SJCRH30 (cell line): Measurements from ENCODE around the gene TRIM14. TPM values are rescaled to one million over a fixed set of nuclear protein-coding genes. Genes with fewer than 3 reads are reported as not detected.
A peak's percentile ranks its signal among the peaks of the same experiment; 100 is the strongest.

Source experiments
- DNase-seq, 2 experiments: peaks; one replicate each; pipeline ENCODE4 v3.0.0-alpha.2; 2015 to 2020
- H3K27ac ChIP-seq: fragments of 250-450 bp; sonication (Bioruptor Pico); 2 replicates; pipeline ENCODE4 v1.5.1; 2020; ENCODE audit warnings: mild to moderate bottlenecking, moderate library complexity
- H3K27me3 ChIP-seq: fragments of 250-450 bp; sonication (Bioruptor Pico); 2 replicates; pipeline ENCODE4 v1.5.1; 2020; ENCODE audit warnings: mild to moderate bottlenecking, moderate library complexity
- H3K36me3 ChIP-seq: fragments of 250-450 bp; sonication (Bioruptor Pico); 2 replicates; pipeline ENCODE4 v1.5.1; 2020; ENCODE audit warnings: mild to moderate bottlenecking, moderate library complexity
- H3K4me1 ChIP-seq: fragments of 250-450 bp; sonication (Bioruptor Pico); 2 replicates; pipeline ENCODE4 v1.5.1; 2020; ENCODE audit warnings: mild to moderate bottlenecking, moderate library complexity
- H3K4me3 ChIP-seq: fragments of 250-450 bp; sonication (Bioruptor Pico); 2 replicates; pipeline ENCODE4 v1.5.1; 2020; ENCODE audit warnings: mild to moderate bottlenecking, moderate library complexity
- H3K9me3 ChIP-seq: fragments of 250-450 bp; sonication (Bioruptor Pico); replicated peaks from 2 replicates; pipeline ENCODE4 v1.5.1; 2020; ENCODE audit warnings: mild to moderate bottlenecking, moderate library complexity
- total RNA-seq: library from RNA; depleted of rRNA; stranded (reverse); fragments of >200 nt; shearing (Covaris generic); gene quantifications from 2 replicates; pipeline ENCODE4 v1.2.3, GENCODE V29; 2014

TRIM14 gene
- total RNA-seq, 1 experiment from 2014 or later = 0.22 TPM

GRCh38 chr9:98147582-98147981 lies 28.6 kb upstream of the TRIM14 start:
- Histone ChIP-seq H3K9me3 (no peaks in the 10 kb centered on the region), H3K36me3 (no peaks in the 10 kb centered on the region), H3K27me3 (no peaks in the 10 kb centered on the region), H3K27ac (no peak overlapping the region), H3K4me1 (no peaks in the 10 kb centered on the region), H3K4me3 (no peak overlapping the region)
- DNase-seq = no peak

DNA sequence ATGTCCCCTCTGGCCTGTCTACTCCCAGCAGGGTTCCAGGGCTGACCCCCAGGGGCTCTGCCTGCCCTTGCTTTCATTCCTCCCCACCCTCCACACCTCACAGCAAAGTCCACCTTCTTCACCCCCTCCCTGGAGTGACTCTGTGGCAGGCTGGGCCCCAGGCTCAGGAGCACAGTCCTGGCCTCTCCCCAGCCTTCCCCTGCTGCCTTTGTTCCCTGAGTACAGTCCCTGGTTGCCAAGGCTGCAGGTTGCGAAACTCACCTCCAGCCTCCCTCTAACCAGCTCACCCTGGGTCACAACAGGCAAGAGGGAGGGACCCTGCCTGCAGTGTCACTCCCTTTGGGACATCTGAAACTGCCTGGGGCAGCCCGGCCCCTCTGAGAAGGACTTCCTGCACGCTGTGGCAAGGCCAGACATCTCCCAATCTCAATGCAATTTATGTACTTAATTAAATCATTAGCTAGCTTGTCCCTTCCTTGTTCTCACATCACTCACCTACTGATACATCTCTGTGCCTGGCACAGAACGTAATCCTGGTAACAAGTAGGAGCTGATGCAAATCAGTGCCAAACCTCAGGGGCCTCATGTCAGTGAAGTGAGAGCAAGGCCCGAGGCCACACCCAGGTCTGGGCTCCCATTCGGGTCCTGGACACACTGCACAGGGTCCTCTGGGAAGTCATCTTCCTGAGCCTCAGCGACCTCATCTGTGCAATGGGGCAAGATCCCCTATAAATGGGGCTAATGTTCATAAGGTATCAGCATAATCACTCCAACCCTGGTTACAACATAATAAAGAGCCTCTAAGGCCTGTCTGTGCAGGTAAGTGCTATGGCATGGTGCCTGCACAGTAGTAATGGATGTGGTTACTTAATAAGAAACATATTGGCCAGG lies 27.3 kb upstream of the TRIM14 start:
- Histone ChIP-seq H3K36me3 (no peaks in the 10 kb centered on the region), H3K4me1 (peaks cover 3% of the 10 kb centered on the region; the same call in 1 of the 2 replicates), H3K27ac (no peak overlapping the region), H3K4me3 (no peak overlapping the region), H3K27me3 (no peaks in the 10 kb centered on the region), H3K9me3 (no peaks in the 10 kb centered on the region)
- no peak for DNase-seq

GRCh38 chr9:98144631-98145030 lies 25.6 kb upstream of the TRIM14 start:
- no peak overlapping the region for H3K27ac ChIP-seq
- no peak for DNase-seq

DNA sequence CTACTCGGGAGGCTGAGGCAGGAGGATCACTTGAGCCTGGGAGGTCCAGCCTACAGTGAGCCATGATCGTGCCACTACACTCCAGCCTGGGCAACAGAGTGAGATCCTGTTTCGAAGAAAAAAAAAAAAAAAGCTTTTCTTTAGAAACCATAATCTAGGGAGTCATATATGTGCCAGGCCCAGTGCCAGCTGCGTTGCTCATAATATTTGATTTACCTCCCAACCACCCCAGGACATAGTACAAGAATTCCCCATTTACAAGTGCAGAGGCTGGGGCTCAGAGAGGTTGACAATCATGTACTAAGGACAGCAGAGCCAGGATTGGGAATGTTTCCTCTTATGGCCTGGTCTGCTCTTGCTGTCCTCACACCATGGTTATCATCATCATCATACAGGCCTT lies 25.1 kb upstream of the TRIM14 start:
- DNase-seq = no peak
- no peaks in the 10 kb centered on the region for H3K9me3 ChIP-seq
- H3K27ac ChIP-seq = no peak overlapping the region
- no peaks in the 10 kb centered on the region for H3K27me3 ChIP-seq
- no peak overlapping the region for H3K4me3 ChIP-seq
- peaks cover 3% of the 10 kb centered on the region; the same call in 1 of the 2 replicates for H3K4me1 ChIP-seq
- H3K36me3 ChIP-seq = no peaks in the 10 kb centered on the region

More at GRCh38 chr9:98144631-98145030, 25.6 kb upstream of the TRIM14 start:
- Histone ChIP-seq H3K27me3 (no peaks in the 10 kb centered on the region), H3K4me3 (no peak overlapping the region), H3K36me3 (no peaks in the 10 kb centered on the region), H3K9me3 (no peaks in the 10 kb centered on the region), H3K4me1 (peaks cover 3% of the 10 kb centered on the region; the same call in 1 of the 2 replicates)

- Histone ChIP-seq H3K27ac (no peak overlapping the region), H3K9me3 (no peaks in the 10 kb centered on the region), H3K27me3 (no peaks in the 10 kb centered on the region), H3K4me1 (peaks cover 3% of the 10 kb centered on the region; the same call in 1 of the 2 replicates), H3K4me3 (no peak overlapping the region), H3K36me3 (no peaks in the 10 kb centered on the region)
- no peak for DNase-seq
These were observed 24.0 kb upstream of the TRIM14 start for GRCh38 chr9:98142925-98143481.

DNA sequence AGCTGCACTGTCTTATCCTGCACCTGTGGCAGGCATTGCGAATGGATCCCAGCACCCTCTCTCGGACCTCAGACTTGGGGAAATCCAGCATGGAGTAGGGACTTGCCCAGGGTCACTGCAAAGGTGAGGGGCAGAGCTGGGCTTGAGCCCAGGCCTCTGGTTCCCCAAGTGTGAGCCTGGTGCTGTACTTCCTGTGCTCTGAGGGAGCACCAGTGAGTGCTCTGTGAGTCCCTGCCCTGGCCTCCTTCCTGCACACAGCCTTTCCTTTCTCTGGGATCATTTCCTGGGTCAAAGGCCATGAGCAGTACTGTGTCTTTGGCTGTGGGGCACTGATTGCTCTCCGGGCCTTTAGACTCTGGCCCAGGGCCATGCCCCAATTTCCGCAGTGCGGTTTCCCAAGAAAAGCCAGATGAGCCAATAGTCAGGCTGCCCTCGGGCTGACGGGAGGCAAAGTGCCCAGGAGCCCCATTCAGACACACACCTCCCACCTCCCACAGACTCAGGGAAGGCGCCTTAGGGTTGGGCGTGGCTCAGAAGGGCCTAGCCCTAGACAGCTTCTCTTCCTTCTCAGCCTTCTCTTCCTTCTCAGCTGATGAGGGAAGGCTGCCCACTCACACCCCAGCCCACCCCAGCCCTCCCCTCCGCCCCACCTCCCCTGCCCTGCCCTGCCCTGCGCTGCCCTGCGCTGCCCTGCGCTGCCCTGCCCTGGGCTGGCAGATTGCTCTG lies 23.3 kb upstream of the TRIM14 start:
- peaks cover 3% of the 10 kb centered on the region; the same call in 1 of the 2 replicates for H3K4me1 ChIP-seq
- H3K27ac ChIP-seq = no peak overlapping the region
- peak; percentile 27 to 49 for DNase-seq
- no peak overlapping the region for H3K4me3 ChIP-seq
- no peaks in the 10 kb centered on the region for H3K27me3 ChIP-seq
- H3K36me3 ChIP-seq = no peaks in the 10 kb centered on the region
- H3K9me3 ChIP-seq = no peaks in the 10 kb centered on the region

DNA sequence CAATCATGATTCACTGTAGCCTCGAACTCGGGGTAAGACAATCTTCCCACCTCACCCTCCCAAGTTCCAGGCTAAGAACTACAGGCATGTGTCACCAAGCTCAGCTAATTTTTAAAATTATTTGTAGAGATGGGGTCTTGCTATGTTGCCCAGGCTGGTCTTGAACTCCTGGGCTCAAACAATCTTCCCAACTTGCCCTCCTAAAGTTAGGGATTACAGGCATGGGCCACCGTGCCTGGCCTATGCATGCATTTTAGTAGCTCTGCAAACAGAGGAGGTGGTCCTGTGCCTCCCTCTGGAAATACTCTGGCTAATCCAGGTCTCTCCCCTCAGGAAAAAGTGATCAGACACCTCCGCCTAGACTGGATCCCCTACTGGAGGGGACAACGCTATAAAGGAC lies 21.5 kb upstream of the TRIM14 start:
- Histone ChIP-seq H3K27ac (no peak overlapping the region), H3K4me3 (no peak overlapping the region), H3K36me3 (no peaks in the 10 kb centered on the region), H3K9me3 (no peaks in the 10 kb centered on the region), H3K27me3 (no peaks in the 10 kb centered on the region; the same call in 1 of the 2 replicates), H3K4me1 (peaks cover 3% of the 10 kb centered on the region; the same call in 1 of the 2 replicates)
- no peak for DNase-seq

DNA sequence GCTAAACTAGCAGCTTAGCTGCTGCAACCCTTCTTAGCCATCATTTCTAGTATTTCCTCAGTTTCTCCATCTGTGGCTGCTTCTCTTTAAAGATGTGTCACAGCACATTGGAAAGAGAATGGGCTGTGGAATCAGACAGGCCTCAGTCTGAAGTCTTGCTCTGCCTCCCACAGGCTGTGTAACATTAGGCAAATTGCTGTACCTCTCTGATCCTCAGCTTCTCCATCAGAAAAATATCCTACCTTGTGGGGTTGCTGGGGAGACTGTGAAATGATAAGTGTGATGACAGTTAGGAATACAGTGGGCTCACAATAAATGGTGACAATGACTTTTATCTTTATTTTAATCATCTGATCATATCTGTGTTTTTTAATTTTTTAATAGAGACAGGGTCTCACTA lies 17.5 kb upstream of the TRIM14 start:
- Histone ChIP-seq H3K4me1 (no peaks in the 10 kb centered on the region), H3K27ac (no peak overlapping the region), H3K9me3 (no peaks in the 10 kb centered on the region), H3K36me3 (no peaks in the 10 kb centered on the region), H3K27me3 (peaks cover 2% of the 10 kb centered on the region; the same call in 1 of the 2 replicates), H3K4me3 (no peak overlapping the region)
- no peak for DNase-seq

DNA sequence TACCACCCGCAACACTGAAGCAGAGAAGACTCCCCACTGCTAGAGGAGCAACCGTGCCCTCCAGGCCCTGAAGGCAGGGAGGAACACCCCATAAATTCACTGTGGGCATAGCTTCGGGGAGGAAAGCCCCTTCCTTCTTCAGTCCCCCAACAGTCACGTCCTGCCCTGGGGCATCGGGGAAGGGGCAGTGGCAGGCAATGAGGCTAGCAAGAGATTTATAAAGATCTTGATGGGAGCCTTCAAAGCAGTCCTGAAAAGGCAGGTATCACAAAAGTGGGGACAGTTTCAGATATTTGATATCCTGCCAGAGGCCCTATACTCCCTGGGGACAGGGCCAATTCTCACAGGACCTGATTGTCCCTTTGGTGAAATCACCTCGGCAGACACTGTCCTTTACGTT lies 16.9 kb upstream of the TRIM14 start:
- H3K36me3 ChIP-seq = no peaks in the 10 kb centered on the region
- DNase-seq = no peak
- no peaks in the 10 kb centered on the region for H3K9me3 ChIP-seq
- H3K27ac ChIP-seq = no peak overlapping the region
- no peak overlapping the region for H3K4me3 ChIP-seq
- no peaks in the 10 kb centered on the region for H3K4me1 ChIP-seq
- H3K27me3 ChIP-seq = peaks cover 2% of the 10 kb centered on the region; the same call in 1 of the 2 replicates

DNA sequence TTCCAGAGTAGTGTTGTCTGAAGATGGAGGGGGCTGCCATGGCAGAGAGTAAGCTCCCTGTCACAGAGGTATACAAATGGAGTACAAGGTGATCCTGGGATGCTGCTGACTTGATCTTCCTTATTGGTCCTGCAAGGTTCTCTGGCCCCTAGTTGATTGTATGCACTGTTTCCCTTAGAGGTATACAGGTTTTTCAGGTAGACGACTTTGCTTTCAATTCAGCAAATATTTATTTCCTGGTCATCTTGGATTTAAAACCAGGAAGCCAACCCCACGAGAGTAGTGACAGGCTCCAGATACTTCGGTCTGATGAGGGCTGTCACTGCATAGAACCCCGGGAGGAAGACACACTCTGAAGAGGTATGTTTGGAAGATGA lies 16.5 kb upstream of the TRIM14 start:
- Histone ChIP-seq H3K4me3 (no peak overlapping the region), H3K4me1 (no peaks in the 10 kb centered on the region)
- no peak for DNase-seq

DNA sequence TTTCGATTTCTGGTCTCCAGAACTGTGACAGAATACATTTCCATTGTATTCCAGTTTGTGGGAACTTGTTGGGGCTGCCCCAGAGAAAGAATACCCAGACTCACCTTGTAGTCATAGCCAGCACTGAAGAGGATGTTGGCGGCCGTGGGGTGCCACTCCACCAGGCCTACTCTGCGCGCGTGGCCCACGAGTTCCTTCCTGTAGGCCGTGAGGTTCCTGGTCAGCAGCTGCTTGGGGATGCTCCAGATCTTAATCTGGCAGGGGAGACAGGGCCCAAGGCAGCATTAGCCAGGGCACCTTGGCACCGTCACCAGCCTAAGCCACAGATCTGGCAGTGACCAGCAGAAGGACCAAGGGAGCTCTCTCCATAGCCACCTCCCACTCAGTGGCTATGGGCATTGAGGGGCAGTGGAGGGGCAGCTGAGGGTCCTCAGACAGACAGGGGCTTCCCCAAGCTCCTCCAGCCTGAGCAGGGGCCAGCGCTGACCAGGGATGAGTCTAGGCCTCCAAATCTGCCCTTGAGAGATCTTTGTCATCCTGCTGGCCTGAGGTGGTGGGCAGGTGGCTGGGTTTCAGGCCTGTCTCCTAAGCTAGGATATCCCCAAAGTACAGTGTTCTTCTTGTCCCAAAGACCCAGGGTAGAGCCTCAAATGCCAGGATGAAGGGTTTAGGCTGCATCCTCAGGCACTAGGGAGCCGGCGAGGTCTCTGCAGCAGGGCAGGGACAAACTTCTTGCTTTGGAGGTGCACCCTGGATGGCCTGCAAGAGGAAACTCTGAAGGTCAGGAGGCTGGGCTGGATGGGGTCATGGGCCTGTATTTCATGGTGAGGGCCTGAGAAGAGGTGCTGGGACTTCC lies 15.9 kb upstream of the TRIM14 start:
- no peak overlapping the region for H3K4me3 ChIP-seq
- DNase-seq = no peak
- H3K27me3 ChIP-seq = peaks cover 8% of the 10 kb centered on the region; the same call in 1 of the 2 replicates

More for the DNA sequence above, 16.5 kb upstream of the TRIM14 start:
- H3K9me3 ChIP-seq = no peaks in the 10 kb centered on the region
- no peaks in the 10 kb centered on the region for H3K36me3 ChIP-seq
- H3K27ac ChIP-seq = no peak overlapping the region
- peaks cover 5% of the 10 kb centered on the region; the same call in 1 of the 2 replicates for H3K27me3 ChIP-seq

GRCh38 chr9:98132806-98133631 lies 14.0 kb upstream of the TRIM14 start:
- Histone ChIP-seq H3K4me1 (no peaks in the 10 kb centered on the region), H3K9me3 (no peaks in the 10 kb centered on the region), H3K4me3 (no peak overlapping the region), H3K36me3 (no peaks in the 10 kb centered on the region), H3K27me3 (peaks cover 8% of the 10 kb centered on the region; the same call in 1 of the 2 replicates), H3K27ac (no peak overlapping the region)
- peak; percentile 50 to 57 for DNase-seq

More for the DNA sequence above, 15.9 kb upstream of the TRIM14 start:
- H3K27ac ChIP-seq = no peak overlapping the region
- H3K4me1 ChIP-seq = no peaks in the 10 kb centered on the region
- H3K9me3 ChIP-seq = no peaks in the 10 kb centered on the region
- no peaks in the 10 kb centered on the region for H3K36me3 ChIP-seq

DNA sequence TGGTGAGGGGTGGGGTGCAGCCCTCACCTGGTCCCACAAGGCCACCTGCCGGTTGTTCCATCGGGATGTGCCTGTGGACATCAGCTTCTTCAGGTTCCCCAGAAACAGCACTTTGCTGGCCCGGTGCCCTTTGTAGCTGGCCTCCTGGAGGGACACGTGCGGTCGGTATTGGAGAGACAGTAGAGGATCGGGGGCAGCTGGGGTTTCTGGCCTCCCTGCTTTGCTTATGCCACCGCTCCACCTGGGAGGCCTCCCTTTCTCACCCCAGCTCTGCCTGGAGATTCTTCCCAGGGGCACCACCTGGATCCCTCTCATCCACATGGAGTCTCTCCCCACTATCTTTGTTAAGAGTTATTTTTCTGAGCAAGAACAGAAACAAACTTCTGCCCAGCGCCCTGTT lies 13.1 kb upstream of the TRIM14 start:
- Histone ChIP-seq H3K4me1 (no peaks in the 10 kb centered on the region), H3K9me3 (no peaks in the 10 kb centered on the region)

More for the DNA sequence above, 13.1 kb upstream of the TRIM14 start:
- no peak overlapping the region for H3K27ac ChIP-seq
- H3K4me3 ChIP-seq = no peak overlapping the region
- H3K27me3 ChIP-seq = peaks cover 8% of the 10 kb centered on the region; the same call in 1 of the 2 replicates
- no peaks in the 10 kb centered on the region for H3K36me3 ChIP-seq
- DNase-seq = no peak
